Gastrocnemius medialis (tissue), 4 donors: ENCODE data around the gene KCTD7. TPM values are rescaled to one million over a fixed set of nuclear protein-coding genes. Genes with fewer than 3 reads are reported as not detected.
"Not testable (repeated sequence)": the region's sequence is repeated elsewhere in the genome, so short reads cannot be mapped to it uniquely, and the experiment has no call there.

Experiments used
- ATAC-seq, 2 donors: fragments of 150-250 bp; one replicate each; pipeline ENCODE4 v1.9.1; 2016
- DNase-seq, 2 donors: peaks; one replicate each; pipeline ENCODE4 v3.0.0-alpha.2; 2019
- H3K27ac ChIP-seq, 4 donors: fragments of 200-600 bp; sonication (generic); 1 replicate in 1 of 4; 2 replicates in 3 of 4; pipeline ENCODE4 v1.5.1; 2016 to 2018; ENCODE audit warnings: mild to moderate bottlenecking in 2 of 4, moderate library complexity in 1 of 4
- H3K27me3 ChIP-seq, 3 donors: fragments of 200-600 bp; sonication (generic) in 2 of 3; 1 replicate in 1 of 3; 2 replicates in 2 of 3; pipeline versions ENCODE4 v1.5.1 to v1.6.0; 2016 to 2019; ENCODE audit warnings: mild to moderate bottlenecking in 1 of 3, moderate library complexity in 1 of 3
- H3K36me3 ChIP-seq, 2 donors: fragments of 200-600 bp; sonication (generic) in 1 of 2; one replicate each; pipeline ENCODE4 v1.5.1; 2017 to 2018
- H3K4me1 ChIP-seq, 2 donors: fragments of 200-600 bp; sonication (generic) in 1 of 2; one replicate each; pipeline ENCODE4 v1.5.1; 2016 to 2017; ENCODE audit warnings: mild to moderate bottlenecking in 2 of 2
- H3K4me3 ChIP-seq, 4 donors: fragments of 200-600 bp; sonication (generic) in 3 of 4; 1 replicate in 1 of 4; 2 replicates in 3 of 4; pipeline ENCODE4 v1.5.1; 2016 to 2019; ENCODE audit warnings: mild to moderate bottlenecking in 2 of 4
- H3K9me3 ChIP-seq, 3 donors: fragments of 200-600 bp; sonication (generic) in 2 of 3; 1 replicate in 1 of 3; 2 replicates in 2 of 3; pipeline ENCODE4 v1.5.1; 2016 to 2019
- CTCF ChIP-seq, 5 experiments: fragments of 450-650 bp in 3 of 5; fragments of 200-600 bp in 2 of 5; sonication (generic) in 2 of 5; IDR thresholded peaks in 4 of 5; conservative IDR thresholded peaks in 1 of 5; 1 replicate in 4 of 5; 2 replicates in 1 of 5; pipeline ENCODE4 v1.5.1; 2016 to 2019; ENCODE audit warnings: antibody characterized with exemption in 5 of 5, mild to moderate bottlenecking in 3 of 5, moderate library complexity in 3 of 5
- POLR2A ChIP-seq, 2 donors: fragments of 450-650 bp; IDR thresholded peaks; one replicate each; pipeline ENCODE4 v1.6.1; 2017; ENCODE audit warnings: antibody characterized with exemption in 2 of 2, mild to moderate bottlenecking in 2 of 2, moderate library complexity in 2 of 2
- in situ Hi-C, 4 donors: fragments of 200-750 bp; cut with MboI; loops; one replicate each; pipeline versions ENCODE4 v1.15.0 to v1.8.0; 2017; ENCODE audit warnings: low sequenced_read_pairs in 4 of 4
- intact Hi-C: fragments of 100-400 bp; cut with DNase I; formaldehyde crosslinking; loops from one replicate; pipeline ENCODE4 v1.15.1; 2023; ENCODE audit warnings: low total_unique reads
- total RNA-seq, 4 donors: library from RNA; depleted of rRNA; stranded (reverse); fragments of >200 nt; gene quantifications; one replicate each; pipeline versions ENCODE4 v1.1.0 to v1.2.3, GENCODE V29; 2016

The KCTD7 gene
- total RNA-seq, 4 donors from 2014 or later = 3.0 to 6.0 (median 5.5) TPM

GRCh38 chr7:66588856-66589570 is 39.7 kb upstream of the KCTD7 start:
- peak in 1 of 2 donors; percentile 25 for TF ChIP-seq POLR2A (IDR thresholded peaks at IDR 0.05)
- in situ Hi-C loops, H3K4me3 ChIP-seq, intact Hi-C loops, ATAC-seq, H3K36me3 ChIP-seq, H3K9me3 ChIP-seq, H3K27me3 ChIP-seq: not testable (repeated sequence)
- Histone ChIP-seq H3K27ac (peak overlapping the region; percentile 62 to 95 (median 81)), H3K4me1 (peaks cover 34 to 37% of the 10 kb centered on the region in 2 donors)
- DNase-seq = peak; percentile 6 to 51

DNA sequence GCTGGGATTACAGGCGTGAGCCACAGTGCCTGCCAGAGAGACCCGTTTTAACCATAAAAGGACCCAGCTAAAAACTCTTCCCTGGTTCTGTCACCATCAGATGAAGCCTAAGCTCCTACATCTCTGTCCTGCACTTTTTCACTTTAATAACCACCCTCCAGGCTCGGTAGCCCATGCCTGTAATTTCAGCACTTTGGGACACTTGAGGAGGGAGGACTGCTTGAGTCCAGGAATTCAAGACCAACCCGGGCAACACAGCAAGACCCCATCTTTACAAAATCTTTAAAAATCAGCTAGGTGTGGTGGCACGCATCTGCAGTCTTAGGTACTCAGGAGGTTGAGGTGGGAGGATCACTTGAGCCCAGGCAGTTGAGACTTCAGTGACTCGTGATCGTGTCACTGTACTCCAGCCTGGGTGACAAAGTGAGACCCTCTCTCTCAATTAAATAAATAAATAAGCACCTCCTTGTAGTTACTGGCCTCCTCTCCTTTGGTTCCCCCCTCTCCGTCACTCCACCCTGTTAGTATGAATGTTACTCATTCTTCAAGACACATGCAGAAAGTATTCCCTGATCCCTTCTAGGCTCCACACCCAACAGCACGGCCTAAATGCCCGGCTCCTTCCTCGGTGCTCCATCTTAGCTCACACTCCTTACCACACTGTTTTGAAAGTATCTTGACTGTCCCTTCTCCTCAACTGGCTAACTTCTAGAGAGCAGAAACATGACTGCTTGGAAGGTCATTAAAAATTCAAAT is 38.2 kb upstream of the KCTD7 start:
- H3K9me3 ChIP-seq, ATAC-seq, H3K27me3 ChIP-seq, H3K36me3 ChIP-seq, DNase-seq: not testable (repeated sequence)
- peaks cover 33 to 34% of the 10 kb centered on the region in 2 donors for H3K4me1 ChIP-seq
- peak overlapping the region; percentile 95 to 98 (median 96) for H3K27ac ChIP-seq
- in situ Hi-C loops = loop anchor here in 1 of 4 donors (5.0 kb wide), 1 partner anchor 37 kb away; the partner anchor contains the start of gene KCTD7
- intact Hi-C loops = loop anchor here (1.0 kb wide), 1 partner anchor 35 kb away; no protein-coding TSS in a partner anchor
- peak overlapping the region; percentile 70 to 94 (median 88) for H3K4me3 ChIP-seq

GRCh38 chr7:66591058-66591798 is 37.5 kb upstream of the KCTD7 start:
- H3K27ac ChIP-seq = peak overlapping the region; percentile 95 to 98 (median 96)
- peak overlapping the region; percentile 70 to 94 (median 88) for H3K4me3 ChIP-seq
- H3K27me3 ChIP-seq, DNase-seq, H3K9me3 ChIP-seq, H3K36me3 ChIP-seq: not testable (repeated sequence)
- in situ Hi-C loops = loop anchor here in 1 of 4 donors (5.0 kb wide), 1 partner anchor 36 kb away; the partner anchor contains the start of gene KCTD7
- intact Hi-C loops = loop anchor here (1.0 kb wide), 1 partner anchor 36 kb away; no protein-coding TSS in a partner anchor
- peaks cover 33% of the 10 kb centered on the region in 2 donors for H3K4me1 ChIP-seq
- peak; percentile 31 to 32 for ATAC-seq

- no peaks in the 10 kb centered on the region for H3K27me3 ChIP-seq
- intact Hi-C loops (loop anchor here (1.0 kb wide), 4 partner anchors 36 to 93 kb away; partner anchors contain the start of gene KCTD7), in situ Hi-C loops (loop anchor here in 1 of 4 donors (5.0 kb wide), 1 partner anchor 35 kb away; the partner anchor contains the start of gene KCTD7)
- peak; percentile 97 for ATAC-seq
- H3K9me3 ChIP-seq = no peaks in the 10 kb centered on the region
- no peak for TF ChIP-seq CTCF (IDR thresholded peaks at IDR 0.05 in 4 of 5, conservative IDR thresholded peaks at IDR 0.05 in 1 of 5)
- peak; percentile 97 to 98 for TF ChIP-seq POLR2A (IDR thresholded peaks at IDR 0.05)
- H3K4me1 ChIP-seq = peaks cover 30 to 33% of the 10 kb centered on the region in 2 donors
- no peaks in the 10 kb centered on the region for H3K36me3 ChIP-seq
- peak overlapping the region; percentile 95 to 98 (median 96) for H3K27ac ChIP-seq
- H3K4me3 ChIP-seq = peak overlapping the region; percentile 70 to 94 (median 88)
- peak; percentile 88 to 92 for DNase-seq
Observed at GRCh38 chr7:66591799-66592596, 36.7 kb upstream of the KCTD7 start.

DNA sequence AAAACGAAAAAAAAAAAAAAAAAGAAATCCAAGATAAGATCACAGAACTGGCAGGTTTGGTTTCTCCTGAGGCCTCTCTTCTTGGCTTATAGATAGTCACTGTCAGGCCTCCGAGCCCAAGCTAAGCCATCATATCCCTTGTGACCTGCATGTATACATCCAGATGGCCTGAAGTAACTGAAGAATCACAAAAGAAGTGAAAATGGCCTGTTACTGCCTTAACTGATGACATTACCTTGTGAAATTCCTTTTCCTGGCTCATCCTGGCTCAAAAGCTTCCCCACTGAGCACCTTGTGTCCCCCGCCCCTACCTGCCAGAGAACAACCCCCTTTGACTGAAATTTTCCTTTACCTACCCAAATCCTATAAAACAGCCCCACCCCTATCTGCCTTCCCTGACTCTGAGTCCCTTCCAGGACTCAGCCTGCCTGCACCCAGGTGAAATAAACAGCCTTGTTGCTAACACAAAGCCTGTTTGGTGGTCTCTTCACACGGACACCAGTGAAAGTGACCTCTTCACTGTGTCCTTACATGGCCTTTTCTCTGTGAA is 36.0 kb upstream of the KCTD7 start:
- not testable (repeated sequence) for H3K9me3 ChIP-seq, H3K27me3 ChIP-seq, ATAC-seq, H3K36me3 ChIP-seq, DNase-seq
- H3K4me1 ChIP-seq = peaks cover 30 to 31% of the 10 kb centered on the region in 2 donors
- in situ Hi-C loops (loop anchor here in 1 of 4 donors (5.0 kb wide), 1 partner anchor 35 kb away; the partner anchor contains the start of gene KCTD7), intact Hi-C loops (loop anchor here (1.0 kb wide), 3 partner anchors 36 to 93 kb away; partner anchors contain the start of gene KCTD7)
- H3K4me3 ChIP-seq = peak overlapping the region; percentile 70 to 94 (median 88)
- peak overlapping the region; percentile 95 to 98 (median 96) for H3K27ac ChIP-seq

DNA sequence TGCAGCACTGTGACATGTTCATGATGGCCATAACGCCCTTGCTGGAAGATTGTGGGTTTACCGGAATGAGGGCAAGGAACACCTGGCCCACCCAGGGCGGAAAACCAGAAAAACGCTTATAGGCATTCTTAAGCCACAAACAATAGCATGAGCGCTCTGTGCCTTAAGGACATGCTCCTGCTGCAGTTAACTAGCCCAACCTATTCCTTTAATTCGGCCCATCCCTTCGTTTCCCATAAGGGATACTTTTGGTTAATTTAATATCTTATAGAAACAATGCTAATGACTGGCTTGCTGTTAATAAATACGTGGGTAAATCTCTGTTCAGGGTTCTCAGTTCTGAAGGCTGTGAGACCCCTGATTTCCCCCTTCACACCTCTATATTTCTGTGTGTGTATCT is 34.6 kb upstream of the KCTD7 start:
- ATAC-seq, H3K4me3 ChIP-seq, H3K9me3 ChIP-seq, H3K36me3 ChIP-seq, intact Hi-C loops, H3K27ac ChIP-seq, H3K27me3 ChIP-seq, DNase-seq: not testable (repeated sequence)
- H3K4me1 ChIP-seq = peaks cover 19 to 21% of the 10 kb centered on the region in 2 donors
- in situ Hi-C loops = loop anchor here in 1 of 4 donors (5.0 kb wide), 1 partner anchor 33 kb away; the partner anchor contains the start of gene KCTD7
